Ovary (tissue), 3 donors: ENCODE data around the gene ING2.

Experiments used
- POLR2A ChIP-seq: fragments of 450-650 bp; IDR thresholded peaks from one replicate; pipeline ENCODE4 v1.6.1; 2017; ENCODE audit warnings: antibody characterized with exemption, mild to moderate bottlenecking, moderate library complexity
- TF ChIP-seq, protein P1 (sequence below), 3 donors: fragments of 450-650 bp in 2 of 3; fragments of 200-600 bp in 1 of 3; IDR thresholded peaks; one replicate each; pipeline versions ENCODE4 v1.5.1 to v1.8.0; 2016 to 2022; ENCODE audit warnings: antibody characterized with exemption in 3 of 3, mild to moderate bottlenecking in 1 of 3
- donor health status: DM: no; HTN: no; CAD: no.

DNA sequence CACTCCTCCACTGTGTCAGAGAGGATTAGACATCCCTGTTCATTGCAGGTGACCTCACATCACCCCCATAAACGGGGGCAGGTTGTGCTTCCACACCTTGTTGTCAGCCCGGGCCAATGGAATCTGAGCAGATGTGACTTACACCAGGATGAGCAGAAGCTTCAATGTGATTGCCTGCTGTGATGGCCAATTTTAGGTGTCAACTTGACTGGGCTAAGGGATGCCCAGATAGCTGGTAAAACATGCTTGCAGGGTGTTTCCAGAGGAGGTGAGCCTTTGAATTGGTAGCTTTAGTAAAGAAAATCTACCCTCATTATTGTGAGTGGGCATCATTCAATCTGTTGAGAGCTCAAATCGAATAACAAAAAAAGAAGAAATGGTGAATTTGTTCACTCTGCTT is 52.1 kb downstream of the ING2 start:
- TF ChIP-seq POLR2A = no peak
- TF ChIP-seq, protein P1, sequence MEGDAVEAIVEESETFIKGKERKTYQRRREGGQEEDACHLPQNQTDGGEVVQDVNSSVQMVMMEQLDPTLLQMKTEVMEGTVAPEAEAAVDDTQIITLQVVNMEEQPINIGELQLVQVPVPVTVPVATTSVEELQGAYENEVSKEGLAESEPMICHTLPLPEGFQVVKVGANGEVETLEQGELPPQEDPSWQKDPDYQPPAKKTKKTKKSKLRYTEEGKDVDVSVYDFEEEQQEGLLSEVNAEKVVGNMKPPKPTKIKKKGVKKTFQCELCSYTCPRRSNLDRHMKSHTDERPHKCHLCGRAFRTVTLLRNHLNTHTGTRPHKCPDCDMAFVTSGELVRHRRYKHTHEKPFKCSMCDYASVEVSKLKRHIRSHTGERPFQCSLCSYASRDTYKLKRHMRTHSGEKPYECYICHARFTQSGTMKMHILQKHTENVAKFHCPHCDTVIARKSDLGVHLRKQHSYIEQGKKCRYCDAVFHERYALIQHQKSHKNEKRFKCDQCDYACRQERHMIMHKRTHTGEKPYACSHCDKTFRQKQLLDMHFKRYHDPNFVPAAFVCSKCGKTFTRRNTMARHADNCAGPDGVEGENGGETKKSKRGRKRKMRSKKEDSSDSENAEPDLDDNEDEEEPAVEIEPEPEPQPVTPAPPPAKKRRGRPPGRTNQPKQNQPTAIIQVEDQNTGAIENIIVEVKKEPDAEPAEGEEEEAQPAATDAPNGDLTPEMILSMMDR (IDR thresholded peaks at IDR 0.05) = no peak
